Stimulated activated naive CD8-positive, alpha-beta T cell treated with anti-CD3 and anti-CD28 coated beads, Interleukin-15, Interleukin-2, amounts not matched to agents 100 ng/mL and 50 ng/mL, for 24 hours (primary cell): ENCODE measurements around the gene IFT52.

Source experiments
- H3K27ac Mint-ChIP-seq: one replicate; pipeline ENCODE4 v1.8.0; 2021; ENCODE audit warnings: mild to moderate bottlenecking, mixed read lengths
- H3K27me3 Mint-ChIP-seq: one replicate; pipeline ENCODE4 v1.8.0; 2021; ENCODE audit warnings: mixed read lengths
- H3K36me3 Mint-ChIP-seq: one replicate; pipeline ENCODE4 v1.8.0; 2021; ENCODE audit warnings: low read depth, mixed read lengths
- H3K4me1 Mint-ChIP-seq: one replicate; pipeline ENCODE4 v1.8.0; 2021; ENCODE audit warnings: low read depth, mixed read lengths
- H3K4me3 Mint-ChIP-seq: one replicate; pipeline ENCODE4 v1.8.0; 2021; ENCODE audit warnings: mild to moderate bottlenecking, mixed read lengths
- H3K9me3 Mint-ChIP-seq: one replicate; pipeline ENCODE4 v1.8.0; 2021; ENCODE audit warnings: mixed read lengths

The IFT52 gene

GRCh38 chr20:43560974-43561373, 29.8 kb upstream of the IFT52 start:
- Mint-ChIP-seq H3K27me3 (no peaks in the 10 kb centered on the region), H3K4me3 (no peak overlapping the region), H3K4me1 (no peaks in the 10 kb centered on the region), H3K36me3 (no peaks in the 10 kb centered on the region), H3K27ac (peak overlapping the region; percentile 34), H3K9me3 (no peaks in the 10 kb centered on the region)

- H3K27me3 Mint-ChIP-seq = no peaks in the 10 kb centered on the region
- H3K4me3 Mint-ChIP-seq = no peak overlapping the region
- H3K27ac Mint-ChIP-seq = no peak overlapping the region
- no peaks in the 10 kb centered on the region for H3K9me3 Mint-ChIP-seq
- no peaks in the 10 kb centered on the region for H3K4me1 Mint-ChIP-seq
- no peaks in the 10 kb centered on the region for H3K36me3 Mint-ChIP-seq
Measured at GRCh38 chr20:43563429-43563828, 27.3 kb upstream of the IFT52 start.

- Mint-ChIP-seq H3K36me3 (no peaks in the 10 kb centered on the region), H3K27me3 (no peaks in the 10 kb centered on the region), H3K27ac (no peak overlapping the region), H3K4me3 (no peak overlapping the region), H3K4me1 (no peaks in the 10 kb centered on the region), H3K9me3 (no peaks in the 10 kb centered on the region)
Measured at GRCh38 chr20:43563991-43564390, 26.7 kb upstream of the IFT52 start.

- Mint-ChIP-seq H3K9me3 (no peaks in the 10 kb centered on the region), H3K4me1 (no peaks in the 10 kb centered on the region), H3K4me3 (no peak overlapping the region), H3K27ac (no peak overlapping the region), H3K27me3 (no peaks in the 10 kb centered on the region), H3K36me3 (no peaks in the 10 kb centered on the region)
Measured at GRCh38 chr20:43564455-43564854, 26.3 kb upstream of the IFT52 start.

- Mint-ChIP-seq H3K9me3 (no peaks in the 10 kb centered on the region), H3K27me3 (no peaks in the 10 kb centered on the region), H3K27ac (no peak overlapping the region), H3K4me3 (no peak overlapping the region), H3K4me1 (no peaks in the 10 kb centered on the region), H3K36me3 (no peaks in the 10 kb centered on the region)
Measured at GRCh38 chr20:43564993-43565757, 25.6 kb upstream of the IFT52 start.

GRCh38 chr20:43565758-43566104, 25.0 kb upstream of the IFT52 start:
- H3K27me3 Mint-ChIP-seq = no peaks in the 10 kb centered on the region
- no peak overlapping the region for H3K27ac Mint-ChIP-seq
- H3K36me3 Mint-ChIP-seq = no peaks in the 10 kb centered on the region
- H3K9me3 Mint-ChIP-seq = no peaks in the 10 kb centered on the region
- H3K4me3 Mint-ChIP-seq = no peak overlapping the region
- H3K4me1 Mint-ChIP-seq = no peaks in the 10 kb centered on the region

GRCh38 chr20:43567477-43567876, 23.3 kb upstream of the IFT52 start:
- Mint-ChIP-seq H3K4me3 (no peak overlapping the region), H3K27ac (no peak overlapping the region), H3K36me3 (no peaks in the 10 kb centered on the region), H3K27me3 (no peaks in the 10 kb centered on the region), H3K4me1 (no peaks in the 10 kb centered on the region), H3K9me3 (no peaks in the 10 kb centered on the region)

- H3K27me3 Mint-ChIP-seq = no peaks in the 10 kb centered on the region
- no peak overlapping the region for H3K27ac Mint-ChIP-seq
- no peak overlapping the region for H3K4me3 Mint-ChIP-seq
- no peaks in the 10 kb centered on the region for H3K4me1 Mint-ChIP-seq
- H3K9me3 Mint-ChIP-seq = no peaks in the 10 kb centered on the region
- H3K36me3 Mint-ChIP-seq = no peaks in the 10 kb centered on the region
Measured at GRCh38 chr20:43568706-43569105, 22.0 kb upstream of the IFT52 start.

- no peak overlapping the region for H3K4me3 Mint-ChIP-seq
- H3K4me1 Mint-ChIP-seq = no peaks in the 10 kb centered on the region
- H3K9me3 Mint-ChIP-seq = no peaks in the 10 kb centered on the region
- H3K27me3 Mint-ChIP-seq = no peaks in the 10 kb centered on the region
- H3K36me3 Mint-ChIP-seq = no peaks in the 10 kb centered on the region
- no peak overlapping the region for H3K27ac Mint-ChIP-seq
Measured at GRCh38 chr20:43569282-43569681, 21.5 kb upstream of the IFT52 start.

- no peaks in the 10 kb centered on the region for H3K36me3 Mint-ChIP-seq
- H3K4me1 Mint-ChIP-seq = no peaks in the 10 kb centered on the region
- H3K27ac Mint-ChIP-seq = no peak overlapping the region
- no peak overlapping the region for H3K4me3 Mint-ChIP-seq
- H3K9me3 Mint-ChIP-seq = no peaks in the 10 kb centered on the region
- H3K27me3 Mint-ChIP-seq = no peaks in the 10 kb centered on the region
Measured at GRCh38 chr20:43570496-43570895, 20.2 kb upstream of the IFT52 start.

- no peaks in the 10 kb centered on the region for H3K27me3 Mint-ChIP-seq
- no peaks in the 10 kb centered on the region for H3K9me3 Mint-ChIP-seq
- H3K27ac Mint-ChIP-seq = no peak overlapping the region
- no peaks in the 10 kb centered on the region for H3K36me3 Mint-ChIP-seq
- H3K4me1 Mint-ChIP-seq = no peaks in the 10 kb centered on the region
- H3K4me3 Mint-ChIP-seq = no peak overlapping the region
Measured at GRCh38 chr20:43571310-43571709, 19.4 kb upstream of the IFT52 start.

- no peaks in the 10 kb centered on the region for H3K9me3 Mint-ChIP-seq
- H3K27me3 Mint-ChIP-seq = no peaks in the 10 kb centered on the region
- no peak overlapping the region for H3K27ac Mint-ChIP-seq
- H3K4me3 Mint-ChIP-seq = no peak overlapping the region
- no peaks in the 10 kb centered on the region for H3K36me3 Mint-ChIP-seq
- no peaks in the 10 kb centered on the region for H3K4me1 Mint-ChIP-seq
Measured at GRCh38 chr20:43571771-43572170, 19.0 kb upstream of the IFT52 start.

GRCh38 chr20:43572891-43573290, 17.8 kb upstream of the IFT52 start:
- H3K36me3 Mint-ChIP-seq = no peaks in the 10 kb centered on the region
- H3K4me1 Mint-ChIP-seq = no peaks in the 10 kb centered on the region
- no peaks in the 10 kb centered on the region for H3K9me3 Mint-ChIP-seq
- no peaks in the 10 kb centered on the region for H3K27me3 Mint-ChIP-seq
- no peak overlapping the region for H3K27ac Mint-ChIP-seq
- no peak overlapping the region for H3K4me3 Mint-ChIP-seq

- no peaks in the 10 kb centered on the region for H3K36me3 Mint-ChIP-seq
- no peaks in the 10 kb centered on the region for H3K27me3 Mint-ChIP-seq
- H3K27ac Mint-ChIP-seq = no peak overlapping the region
- no peaks in the 10 kb centered on the region for H3K9me3 Mint-ChIP-seq
- H3K4me1 Mint-ChIP-seq = no peaks in the 10 kb centered on the region
- H3K4me3 Mint-ChIP-seq = no peak overlapping the region
Measured at GRCh38 chr20:43576108-43576507, 14.6 kb upstream of the IFT52 start.

- Mint-ChIP-seq H3K27me3 (no peaks in the 10 kb centered on the region), H3K9me3 (no peaks in the 10 kb centered on the region), H3K4me1 (no peaks in the 10 kb centered on the region)
Measured at GRCh38 chr20:43579861-43580793, 10.6 kb upstream of the IFT52 start.

More at GRCh38 chr20:43579861-43580793, 10.6 kb upstream of the IFT52 start:
- H3K27ac Mint-ChIP-seq = no peak overlapping the region
- no peaks in the 10 kb centered on the region for H3K36me3 Mint-ChIP-seq
- H3K4me3 Mint-ChIP-seq = no peak overlapping the region
